ENCODE measurements around the gene RCBTB2.

Gene RCBTB2

DNA sequence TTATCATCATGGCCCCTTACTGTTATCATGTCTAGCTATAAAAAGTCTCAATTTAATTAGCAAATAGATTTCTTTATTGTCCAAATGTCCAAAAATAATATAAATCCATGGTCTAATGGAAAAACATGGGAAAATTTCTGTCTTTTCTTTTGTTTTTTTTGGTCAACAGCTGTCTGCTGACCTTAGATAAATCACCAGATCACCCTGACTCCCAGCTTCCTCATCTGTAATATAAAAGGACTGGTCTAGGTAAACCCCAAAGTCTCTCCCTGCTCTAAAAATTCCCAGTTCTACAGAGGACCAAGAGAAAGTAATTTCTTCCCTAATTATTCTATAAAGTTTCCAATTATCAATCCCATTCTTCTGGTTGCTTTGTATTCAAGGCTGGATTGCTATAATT, 30.7 kb upstream of the RCBTB2 start:
- no peak for DNase-seq (ENCODE audit: low read depth)

DNA sequence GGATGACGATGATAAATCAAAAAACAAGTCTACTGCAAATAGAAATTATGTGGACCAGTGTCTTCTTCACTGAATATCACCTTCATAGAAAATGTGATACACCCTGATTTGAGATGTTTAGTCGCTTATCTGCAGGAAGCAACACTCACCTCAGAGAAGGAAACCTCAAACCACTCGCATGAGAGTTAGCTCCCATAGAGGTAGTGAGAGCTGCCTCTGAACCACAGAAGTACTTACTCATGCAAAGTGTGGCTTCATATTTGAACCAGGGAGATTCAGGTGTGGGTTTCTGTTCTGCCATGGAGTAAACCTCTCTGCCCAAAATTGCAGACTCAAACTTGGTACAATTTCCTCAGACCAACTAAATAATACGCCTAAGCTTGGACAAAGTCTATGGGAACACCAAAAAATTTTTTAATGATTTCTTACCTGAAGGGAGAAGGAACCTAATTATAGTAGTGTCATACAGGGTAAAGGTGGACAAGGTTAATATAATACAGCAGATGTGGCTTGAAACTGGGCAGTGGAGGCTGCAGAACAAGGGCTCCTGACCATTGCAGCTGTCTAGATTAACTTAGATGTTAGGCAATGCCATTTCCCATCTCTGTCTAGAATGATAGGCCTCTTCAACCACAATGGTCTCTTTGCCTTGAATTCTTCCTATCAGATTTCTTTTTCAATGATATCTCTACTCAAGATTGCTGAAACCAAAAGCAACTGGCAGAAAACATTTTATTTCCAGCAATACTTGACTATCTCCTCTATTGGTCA, 29.6 kb upstream of the RCBTB2 start:
- no peak for DNase-seq (ENCODE audit: low read depth)

DNA sequence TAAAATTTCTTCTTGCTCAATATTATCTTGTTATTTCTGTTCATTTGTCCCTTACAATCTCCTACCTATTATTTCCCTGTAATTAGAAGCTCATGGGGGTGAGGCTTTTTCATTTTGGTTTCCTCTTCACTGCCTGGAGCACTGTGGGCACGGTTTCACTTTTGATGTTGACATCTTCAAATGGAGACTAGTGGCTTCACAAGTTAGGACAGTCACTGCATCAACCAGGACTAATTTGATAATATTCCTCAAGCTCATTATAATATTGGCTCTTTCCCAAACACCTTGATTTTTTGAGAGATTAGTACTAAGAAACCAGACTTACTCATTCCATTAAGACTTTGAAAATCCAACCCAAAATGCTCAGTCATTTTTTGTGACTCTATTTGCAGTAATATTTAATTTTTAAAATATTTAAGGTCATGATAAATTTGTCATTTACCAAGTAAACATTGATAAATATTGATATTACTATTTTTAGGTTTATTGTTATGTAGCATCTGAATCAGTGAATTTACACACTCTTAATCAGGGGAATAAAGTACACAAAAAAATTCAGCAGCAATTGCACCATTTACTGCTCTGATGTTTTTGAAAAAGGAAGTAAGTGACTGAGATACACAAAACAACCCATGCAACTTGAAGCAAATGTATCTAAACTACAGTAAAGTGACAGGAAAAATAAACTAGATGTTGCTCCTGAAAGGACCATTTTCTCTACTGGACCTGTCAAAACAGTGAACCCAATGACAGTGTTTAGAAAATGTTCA, 28.8 kb upstream of the RCBTB2 start:
- DNase-seq (ENCODE audit: low read depth) = no peak

DNA sequence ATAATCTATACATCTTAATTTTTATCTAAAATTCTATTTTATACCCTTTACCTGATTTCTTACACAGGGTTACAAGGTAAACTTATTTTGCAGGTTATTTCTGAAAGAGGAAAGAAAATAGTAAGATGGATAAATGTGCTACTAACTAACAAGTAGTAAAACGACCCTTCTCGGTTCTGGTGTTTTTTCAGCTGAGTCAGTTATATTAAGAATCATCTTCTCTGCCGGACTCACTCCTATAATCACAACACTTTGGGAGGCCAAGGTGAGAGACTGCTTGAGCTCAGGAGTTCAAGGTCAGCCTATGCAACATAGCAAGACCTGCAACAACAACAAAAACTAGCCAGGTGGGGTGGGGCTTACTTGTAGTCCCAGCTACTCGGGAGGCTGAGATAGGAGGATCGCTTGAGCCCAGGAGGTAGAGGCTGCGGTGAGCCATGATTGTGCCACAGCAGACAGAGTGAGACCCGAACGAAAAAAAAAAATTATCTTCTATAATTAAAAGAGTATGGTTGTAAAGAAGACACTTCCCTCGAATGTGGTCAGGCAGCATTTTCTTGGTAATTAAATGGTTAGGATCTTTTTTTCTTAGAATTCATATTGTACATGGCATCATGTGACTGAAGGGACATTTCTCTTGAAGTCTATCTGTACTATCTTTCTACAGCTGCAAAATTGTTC, 27.9 kb upstream of the RCBTB2 start:
- no peak for DNase-seq (ENCODE audit: low read depth)

DNA sequence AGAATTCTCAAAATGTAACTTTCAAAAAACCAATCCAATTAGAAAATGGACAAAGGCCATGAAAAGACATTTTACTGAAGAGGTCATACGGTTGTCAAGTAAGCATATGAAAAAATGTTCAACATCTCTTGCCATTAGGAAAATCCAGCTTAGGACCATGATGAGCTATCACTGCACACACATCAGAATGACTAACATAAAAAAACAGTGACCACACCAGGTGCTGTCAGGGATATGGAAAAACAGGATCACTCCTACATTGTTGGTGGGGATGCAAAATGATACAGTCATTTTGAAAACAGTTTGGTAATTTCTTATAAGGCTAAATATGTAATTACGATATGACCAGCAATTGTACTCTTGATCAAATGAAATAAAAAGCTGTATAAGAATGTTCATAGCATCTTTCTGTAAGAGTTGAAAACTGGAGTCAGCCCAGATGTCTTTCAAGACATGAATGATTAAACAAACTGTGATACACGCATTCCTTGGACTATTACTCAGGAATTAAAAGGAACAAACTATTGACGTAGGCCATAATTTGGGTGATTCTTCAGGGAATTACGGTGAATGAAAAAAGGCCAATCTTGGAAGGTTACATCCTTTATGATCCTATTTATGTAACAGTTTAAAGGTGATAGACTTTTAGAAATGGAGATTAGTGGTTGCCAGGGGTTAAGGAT, 26.9 kb upstream of the RCBTB2 start:
- DNase-seq (ENCODE audit: low read depth) = no peak

DNA sequence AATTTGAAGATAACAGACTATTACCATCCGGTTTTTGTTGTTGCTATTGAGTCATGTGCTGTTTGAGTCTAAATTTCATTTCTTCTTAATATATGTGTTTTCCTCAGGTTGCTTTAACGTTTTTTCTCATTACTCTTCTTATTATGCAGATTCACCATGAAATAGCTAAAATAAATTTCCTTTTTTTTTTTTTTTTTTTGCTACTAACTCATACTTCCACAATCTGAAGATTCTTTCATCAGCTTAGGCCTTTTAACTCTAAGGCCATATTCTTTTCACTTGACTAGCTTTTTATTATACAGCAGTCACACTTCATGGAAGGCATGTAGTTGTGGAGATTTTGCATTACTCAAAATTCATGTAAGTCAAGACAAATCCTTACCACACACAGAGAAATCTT, 23.9 kb upstream of the RCBTB2 start:
- DNase-seq (ENCODE audit: low read depth) = no peak

DNA sequence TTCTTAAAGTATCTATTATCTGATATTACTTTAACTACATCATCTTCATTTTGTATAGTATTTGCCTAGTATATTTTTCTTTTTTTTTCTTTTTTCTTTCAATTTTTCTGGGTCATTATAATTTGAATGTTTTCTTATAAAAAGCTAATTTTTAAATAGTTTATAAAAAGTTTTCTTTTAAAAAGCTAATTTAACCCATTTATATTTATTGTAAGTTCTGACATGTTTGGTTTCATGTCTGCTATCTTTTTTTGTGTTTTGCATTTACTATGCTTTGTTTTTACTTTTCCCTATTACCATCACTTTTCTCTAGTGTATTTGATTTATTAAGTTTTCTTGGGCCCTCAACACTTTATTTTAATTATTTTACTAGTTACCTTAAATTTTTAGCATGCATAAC, 22.6 kb upstream of the RCBTB2 start:
- no peak for DNase-seq (ENCODE audit: low read depth)

DNA sequence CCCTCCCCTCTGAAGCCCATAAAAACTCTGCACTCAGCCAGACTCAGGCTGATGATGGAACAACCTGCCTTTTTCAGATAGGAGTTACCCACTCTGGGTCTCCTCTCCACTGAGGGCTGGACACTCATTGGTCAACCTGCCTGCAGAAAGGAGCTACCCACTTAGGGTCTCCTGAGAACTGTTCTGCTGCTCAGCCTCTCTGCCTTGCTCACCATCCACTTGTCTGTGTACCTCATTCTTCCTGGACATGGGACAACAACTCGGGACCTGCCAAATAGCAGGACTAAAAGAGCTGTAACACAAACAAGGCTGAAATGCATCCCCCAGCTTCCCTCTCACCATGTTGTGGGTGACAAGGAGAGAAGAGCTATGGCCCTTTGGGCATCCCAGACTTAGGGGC, 18.4 kb upstream of the RCBTB2 start:
- no peak for DNase-seq (ENCODE audit: low read depth)

DNA sequence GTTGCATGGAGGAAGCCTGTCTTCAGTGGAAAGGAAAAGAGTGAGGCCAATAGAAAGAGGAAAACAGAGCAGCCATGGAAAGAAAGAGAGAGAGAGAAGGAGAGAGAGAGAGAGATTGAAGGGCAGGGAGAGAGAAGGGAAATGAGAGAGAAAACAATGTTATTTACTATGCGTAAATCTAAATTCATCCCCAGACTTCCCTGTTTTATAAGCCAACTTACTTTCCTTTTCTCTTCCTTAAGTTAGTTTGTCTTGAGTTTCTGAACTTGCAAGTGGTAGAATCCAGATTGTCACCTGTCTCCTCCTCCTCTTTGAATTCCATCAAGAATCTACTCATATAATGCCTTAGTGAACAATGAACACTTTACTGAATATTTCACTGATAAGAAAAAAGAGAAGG, 16.8 kb upstream of the RCBTB2 start:
- no peak for DNase-seq (ENCODE audit: low read depth)

DNA sequence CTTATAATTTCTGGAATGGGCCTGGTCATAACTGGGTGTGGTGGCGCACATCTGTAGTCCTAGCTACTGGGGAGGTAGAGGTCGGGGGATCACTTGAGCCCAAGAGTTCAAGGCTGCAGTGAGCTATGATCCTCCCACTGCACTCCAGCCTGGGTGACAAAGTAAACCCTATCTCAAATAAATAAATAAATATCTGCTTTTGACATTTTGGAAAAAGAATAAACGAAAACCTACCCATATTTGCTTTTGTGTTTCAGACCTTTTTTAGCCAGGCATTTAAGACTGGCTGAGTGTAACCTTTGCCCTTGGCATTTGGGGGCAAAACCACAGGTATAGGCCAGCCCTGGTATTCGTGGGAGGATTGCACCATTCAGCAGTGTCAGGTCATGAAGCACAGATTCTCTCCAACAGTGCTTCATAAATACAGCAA, 14.8 kb upstream of the RCBTB2 start:
- DNase-seq (ENCODE audit: low read depth) = no peak

DNA sequence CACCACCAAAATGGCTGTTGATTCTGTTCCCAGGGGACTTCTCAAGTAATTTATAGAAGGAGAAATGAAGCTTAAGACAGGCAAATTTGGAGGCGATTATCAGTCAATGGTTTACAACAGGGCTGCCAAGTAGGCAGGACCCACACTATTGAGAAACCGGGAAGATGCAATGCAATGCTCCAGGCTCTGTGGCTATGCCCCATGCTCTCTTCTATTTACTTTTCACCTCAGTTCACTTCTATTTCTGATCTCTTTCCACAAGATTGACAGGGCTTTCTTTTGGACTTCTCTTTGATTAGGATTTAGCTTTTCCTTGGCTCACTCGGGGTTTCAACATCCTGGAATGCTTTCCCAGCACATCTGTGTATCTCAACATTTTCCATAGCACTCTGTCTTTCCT, 12.7 kb upstream of the RCBTB2 start:
- no peak for DNase-seq (ENCODE audit: low read depth)

DNA sequence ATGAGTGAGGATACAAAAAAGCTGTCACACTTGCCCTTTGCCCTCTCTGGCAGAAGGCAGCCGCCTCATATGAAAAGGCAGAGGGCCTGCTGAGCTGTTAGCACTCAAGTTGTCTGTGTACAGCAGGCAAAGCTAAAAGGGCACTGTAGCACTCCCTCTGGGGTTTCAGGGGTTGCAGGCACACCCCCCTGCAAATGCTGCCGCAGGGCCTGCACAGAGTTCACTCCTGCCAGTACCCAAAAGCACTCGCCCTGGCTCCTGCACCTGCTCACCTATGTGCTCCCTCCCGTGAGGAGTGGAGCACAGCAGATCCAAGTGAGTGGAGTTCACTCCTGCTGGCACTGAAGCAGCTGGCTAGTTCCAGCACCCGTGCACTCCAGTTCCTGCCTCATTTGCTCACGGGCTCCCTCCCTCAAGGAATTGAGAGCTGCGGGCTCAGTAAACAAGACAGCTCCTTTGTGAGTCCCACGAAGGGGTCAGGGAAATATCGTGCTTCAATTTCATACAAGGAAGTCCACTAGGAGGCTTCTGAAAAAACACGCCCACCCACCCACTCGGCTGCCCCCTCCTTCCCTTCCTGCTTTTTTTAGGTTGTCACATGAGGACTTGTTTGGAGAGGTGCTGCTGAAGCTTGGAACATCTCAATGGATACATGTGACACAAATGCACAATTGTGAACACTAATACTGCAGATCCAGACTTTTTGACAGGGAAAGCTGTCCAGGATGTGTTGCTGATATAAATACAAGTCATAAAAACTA, 9.9 kb upstream of the RCBTB2 start:
- no peak for DNase-seq (ENCODE audit: low read depth)

DNA sequence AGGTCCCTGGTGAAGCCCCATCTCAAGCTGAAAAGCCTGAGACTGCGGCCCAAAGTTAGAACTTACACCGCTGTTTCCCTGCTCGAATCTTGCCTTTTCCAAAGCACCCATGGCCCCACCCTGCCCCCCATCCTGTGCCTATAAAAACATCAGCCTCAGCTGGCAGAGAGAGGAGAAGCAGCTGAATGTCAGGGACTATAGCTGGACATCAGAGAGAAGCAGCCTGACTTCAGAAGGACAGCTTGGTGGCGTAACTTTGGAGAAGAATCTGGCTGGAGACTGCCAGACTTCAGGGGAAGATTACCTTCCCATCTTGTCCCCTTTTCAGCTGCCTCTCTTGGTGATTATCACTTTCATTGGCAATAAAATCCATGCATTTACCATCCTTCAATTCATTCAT, 9.3 kb upstream of the RCBTB2 start:
- no peak for DNase-seq (ENCODE audit: low read depth)

DNA sequence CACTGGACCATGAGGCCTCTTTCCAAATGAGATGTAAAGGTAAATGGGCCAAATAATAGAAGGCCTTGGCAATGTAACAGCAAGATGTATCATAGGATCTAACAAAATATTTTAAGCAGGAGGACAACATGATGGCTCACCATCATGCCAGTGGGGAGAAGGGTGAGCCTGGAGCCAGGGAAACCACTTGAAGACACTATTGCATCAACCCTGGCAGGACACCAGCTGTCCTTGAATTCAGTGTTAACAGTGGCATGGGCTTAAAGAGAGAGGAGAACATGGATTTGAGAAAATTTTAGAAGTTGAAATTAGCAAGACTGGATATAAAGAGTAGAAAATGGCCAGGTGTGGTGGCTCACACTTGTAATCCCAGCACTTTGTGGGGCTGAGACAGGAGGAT, 6.7 kb upstream of the RCBTB2 start:
- DNase-seq (ENCODE audit: low read depth) = no peak

DNA sequence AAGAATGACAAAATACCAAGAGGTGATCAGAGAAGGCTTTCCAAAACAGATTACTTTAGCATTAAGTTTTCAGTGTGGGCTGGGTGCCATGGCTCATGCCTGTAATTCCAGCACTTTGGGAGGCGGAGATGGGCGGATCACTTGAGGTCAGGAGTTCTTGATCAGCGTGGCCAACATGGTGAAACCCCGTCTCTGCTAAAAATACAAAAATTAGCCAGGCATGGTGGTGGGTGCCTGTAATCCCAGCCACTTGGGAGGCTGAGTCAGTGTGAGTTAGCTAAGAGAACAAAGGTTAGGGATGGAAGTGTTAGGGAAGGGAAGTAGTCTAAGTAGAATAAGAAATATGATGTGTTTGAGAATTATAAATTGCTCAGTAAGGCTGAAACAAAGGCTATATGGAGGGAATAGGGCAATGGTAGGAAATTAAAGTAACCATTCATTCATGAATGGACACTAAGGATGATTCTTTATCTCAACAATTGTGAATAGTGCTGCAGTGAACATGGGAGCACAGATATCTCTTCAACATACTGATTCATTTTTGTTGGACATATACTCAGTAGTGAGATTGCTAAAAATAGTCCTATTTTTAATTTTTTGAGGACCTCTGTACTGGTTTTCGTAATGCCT, 3.9 kb upstream of the RCBTB2 start:
- no peak for DNase-seq (ENCODE audit: low read depth)

DNA sequence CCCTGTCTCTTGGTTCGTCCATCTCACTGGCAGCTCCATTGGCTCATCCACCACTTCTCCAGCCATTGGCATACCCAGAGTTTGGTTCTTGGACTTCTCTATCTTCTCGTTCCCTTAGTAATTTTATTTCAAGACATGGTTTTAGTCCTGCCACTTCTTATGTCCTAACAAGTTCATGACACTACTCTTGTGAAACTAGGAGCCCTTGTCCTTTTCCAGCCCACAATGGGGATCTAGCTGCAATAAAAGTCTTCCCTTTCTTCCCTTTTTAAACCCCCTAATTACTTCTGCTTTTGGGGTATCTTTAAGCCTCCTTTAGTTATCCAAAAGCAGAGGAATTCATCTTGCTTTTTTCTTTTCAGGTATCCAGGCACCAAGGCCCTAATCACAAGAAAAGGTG, 2.9 kb upstream of the RCBTB2 start:
- DNase-seq (ENCODE audit: low read depth) = no peak

DNA sequence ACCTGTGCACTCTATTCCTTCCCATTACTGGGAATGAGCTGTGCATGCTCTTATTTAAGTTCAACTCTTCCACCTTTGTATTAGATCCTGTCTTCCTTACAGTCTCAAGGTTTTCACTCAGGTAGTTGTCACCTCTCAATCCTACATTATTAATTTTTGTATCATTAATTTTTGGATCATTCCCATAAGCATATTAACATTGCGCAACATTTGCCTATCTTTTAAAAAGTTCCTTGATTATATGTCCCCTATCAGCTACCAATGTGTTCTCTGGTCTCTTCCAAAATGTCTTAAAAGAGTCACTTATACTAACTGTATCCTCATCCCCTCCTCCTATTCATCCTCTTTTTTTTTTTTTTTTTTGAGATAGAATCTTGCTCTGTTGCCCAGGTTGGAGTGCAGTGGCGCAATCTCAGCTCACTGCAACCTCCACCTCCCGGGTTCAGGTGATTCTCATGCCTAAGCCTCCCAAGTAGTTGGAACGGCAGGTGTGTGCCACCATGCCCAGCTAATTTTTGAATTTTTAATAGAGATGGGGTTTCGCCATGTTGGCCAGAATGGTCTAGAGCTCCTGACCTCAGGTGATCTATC, 2.1 kb upstream of the RCBTB2 start:
- no peak for DNase-seq (ENCODE audit: low read depth)

DNA sequence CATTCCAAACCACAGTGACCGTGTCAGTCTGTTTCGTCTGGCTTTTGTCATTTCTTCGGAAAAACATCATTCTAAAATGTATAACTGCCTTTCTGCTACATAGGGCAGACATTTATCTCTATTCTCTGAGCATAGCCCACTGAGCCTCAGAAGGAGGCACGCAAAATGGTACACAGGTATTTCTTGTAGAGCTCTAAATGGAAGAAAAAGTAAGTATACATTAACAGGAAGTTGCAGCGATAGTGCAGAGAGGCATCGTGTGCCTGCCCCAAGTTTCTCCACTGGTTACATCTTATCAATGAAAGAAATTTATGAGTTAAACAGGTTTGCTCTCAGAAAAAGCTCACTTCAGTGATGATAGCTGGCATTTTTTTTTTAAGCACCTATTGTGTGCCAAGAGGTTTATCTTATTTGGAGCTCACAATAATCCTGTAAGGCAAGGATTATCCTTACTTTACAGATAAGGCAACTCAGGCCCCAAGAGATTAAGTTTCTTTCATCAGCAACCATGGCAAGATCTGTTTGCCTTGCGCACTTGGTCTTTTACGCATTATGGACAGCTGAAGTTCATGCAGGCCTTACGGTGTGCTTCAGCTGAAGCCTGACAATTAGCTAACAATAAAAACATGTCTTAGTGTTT, 1.2 kb upstream of the RCBTB2 start:
- no peak for DNase-seq (ENCODE audit: low read depth)

DNA sequence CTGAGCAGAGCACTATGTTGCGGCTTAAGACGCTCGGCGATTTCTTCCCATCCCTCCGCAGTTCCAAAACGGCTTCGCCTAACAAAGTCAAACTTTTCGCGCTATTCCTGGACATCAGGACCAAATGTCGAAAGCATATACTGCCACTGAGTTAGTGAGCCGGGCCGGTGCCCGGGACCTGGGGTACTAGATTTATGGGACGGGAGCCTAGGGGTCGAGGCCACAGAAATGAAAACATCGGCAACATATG, 699 bp downstream of the RCBTB2 start:
- DNase-seq (ENCODE audit: low read depth) = peak; percentile 35

DNA sequence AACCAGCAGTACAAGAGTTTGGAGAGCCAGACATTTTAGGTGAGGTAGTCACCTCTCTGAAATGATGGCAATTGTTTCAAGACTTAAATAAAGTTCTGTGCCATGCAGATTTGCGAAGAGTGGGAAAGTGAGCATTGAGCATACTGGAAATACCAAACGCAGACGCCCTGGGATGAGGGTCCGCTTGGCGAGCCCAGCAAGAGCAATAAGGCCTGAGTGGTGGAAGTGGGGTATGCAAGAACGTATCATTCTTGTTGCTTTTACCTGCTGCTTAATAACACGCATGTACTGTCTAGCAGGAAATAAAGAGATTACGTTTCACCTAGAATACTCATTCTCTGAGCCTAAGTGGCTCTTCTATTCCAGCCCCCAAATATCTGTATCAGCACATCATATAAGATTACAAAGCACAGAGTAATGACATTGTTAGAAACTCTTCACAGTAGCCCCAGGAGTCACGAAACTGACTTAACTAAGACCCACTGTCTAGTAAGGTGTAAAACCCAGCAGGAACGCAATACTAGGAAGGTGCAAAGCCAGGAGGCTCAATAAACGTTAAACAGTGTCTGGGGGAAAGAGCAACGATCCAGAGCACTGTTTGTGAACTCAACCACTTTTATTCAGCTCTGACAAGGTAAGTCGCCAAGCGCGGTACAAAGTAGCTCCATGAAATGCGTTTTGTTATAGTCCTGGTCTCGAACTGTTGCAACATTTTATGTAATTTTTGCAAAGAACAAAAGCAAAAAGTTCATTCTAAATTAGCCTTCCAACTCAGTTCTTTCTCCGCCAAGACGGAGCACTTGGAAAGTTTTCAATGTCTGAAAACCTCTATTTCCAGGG, 1.2 kb downstream of the RCBTB2 start:
- DNase-seq (ENCODE audit: low read depth) = no peak
